Tibial nerve (tissue), 4 donors: Measurements from ENCODE around the gene RMP24.

Source experiments
- DNase-seq, 2 donors: peaks; one replicate each; pipeline ENCODE4 v3.0.0-alpha.2; 2019; ENCODE audit warnings: low spot score in 2 of 2
- H3K27ac ChIP-seq, 4 donors: fragments of 200-600 bp; sonication (generic) in 3 of 4; one replicate each; pipeline ENCODE4 v1.5.1; 2017 to 2019; ENCODE audit warnings: mild to moderate bottlenecking in 1 of 4
- H3K27me3 ChIP-seq, 2 donors: fragments of 200-600 bp; sonication (generic) in 1 of 2; one replicate each; pipeline versions ENCODE4 v1.5.1 to v1.6.0; 2017 to 2019
- H3K36me3 ChIP-seq, 3 donors: fragments of 200-600 bp; sonication (generic); one replicate each; pipeline ENCODE4 v1.5.1; 2018 to 2019
- H3K4me1 ChIP-seq, 4 donors: fragments of 200-600 bp; sonication (generic) in 3 of 4; one replicate each; pipeline ENCODE4 v1.5.1; 2017 to 2019
- H3K4me3 ChIP-seq, 4 donors: fragments of 200-600 bp; sonication (generic) in 3 of 4; one replicate each; pipeline ENCODE4 v1.5.1; 2017 to 2019; ENCODE audit warnings: mild to moderate bottlenecking in 1 of 4, moderate library complexity in 1 of 4
- H3K9me3 ChIP-seq, 4 donors: fragments of 200-600 bp; sonication (generic) in 3 of 4; one replicate each; pipeline ENCODE4 v1.5.1; 2017 to 2019
- CTCF ChIP-seq, 5 experiments: fragments of 200-600 bp in 3 of 5; fragments of 450-650 bp in 2 of 5; sonication (generic) in 3 of 5; IDR thresholded peaks; one replicate each; pipeline ENCODE4 v1.5.1; 2016 to 2019; ENCODE audit warnings: antibody characterized with exemption in 5 of 5, mild to moderate bottlenecking in 3 of 5, moderate library complexity in 2 of 5
- EP300 ChIP-seq, 2 donors: sonication (generic); formaldehyde crosslinking; IDR thresholded peaks; one replicate each; pipeline ENCODE4 v1.6.1; 2017; ENCODE audit warnings: antibody characterized with exemption in 2 of 2, mild to moderate bottlenecking in 1 of 2
- POLR2A ChIP-seq, 2 donors: fragments of 450-650 bp; IDR thresholded peaks; one replicate each; pipeline ENCODE4 v1.6.1; 2017; ENCODE audit warnings: antibody characterized with exemption in 2 of 2, mild to moderate bottlenecking in 2 of 2, moderate library complexity in 2 of 2
- WGBS, 2 donors: methylation state at CpG; one replicate each; pipeline ENCODE4 v1.1.5; 2018; 5-methylcytosine and 5-hydroxymethylcytosine counted together

The RMP24 gene

GRCh38 chr18:35971661-35972196, 750 bp upstream of the RMP24 start:
- WGBS, 2 donors: 31 to 32% methylated on average over 15 of the region's 15 CpGs
- Histone ChIP-seq H3K9me3 (no peaks in the 10 kb centered on the region), H3K4me3 (peak overlapping the region; percentile 70 to 89 (median 79)), H3K27ac (peak overlapping the region; percentile 60 to 93 (median 90)), H3K4me1 (peaks cover 4 to 31% (median 11%) of the 10 kb centered on the region in 4 donors), H3K36me3 (peaks cover 0 to 14% (median 0%) of the 10 kb centered on the region in 3 donors), H3K27me3 (no peaks in the 10 kb centered on the region)
- DNase-seq: no peak
- TF ChIP-seq EP300 (IDR thresholded peaks at IDR 0.05) (no peak), CTCF (IDR thresholded peaks at IDR 0.05) (no peak), POLR2A (IDR thresholded peaks at IDR 0.05) (no peak)

DNA sequence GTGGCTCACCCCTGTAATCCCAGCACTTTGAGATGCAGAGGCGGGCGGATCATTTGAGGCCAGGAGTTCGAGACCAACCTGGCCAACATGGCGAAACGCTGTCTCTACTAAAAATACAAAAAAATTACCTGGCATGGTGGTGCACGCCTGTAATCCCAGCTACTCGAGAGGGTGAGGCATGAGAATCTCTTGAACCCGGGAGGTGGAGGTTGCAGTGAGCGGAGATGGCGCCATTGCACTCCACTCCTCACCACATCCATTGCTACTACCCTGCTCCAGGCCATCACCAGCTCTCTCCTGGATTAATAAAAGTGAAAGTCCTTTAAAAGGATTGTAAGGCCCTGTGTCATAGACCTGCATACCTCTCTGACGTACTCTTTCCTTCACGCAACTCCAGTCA, 1.2 kb downstream of the RMP24 start:
- H3K27ac ChIP-seq: peak overlapping the region in 2 of 4 donors; percentile 88 to 93
- no peaks in the 10 kb centered on the region for H3K9me3 ChIP-seq
- no peak for DNase-seq
- 85 to 93% methylated on average over 12 of the region's 12 CpGs for WGBS, 2 donors
- peak overlapping the region in 3 of 4 donors; percentile 70 to 89 (median 79) for H3K4me3 ChIP-seq
- peaks cover 4 to 31% (median 11%) of the 10 kb centered on the region in 4 donors for H3K4me1 ChIP-seq
- H3K27me3 ChIP-seq: no peaks in the 10 kb centered on the region
- H3K36me3 ChIP-seq: peaks cover 0 to 34% (median 15%) of the 10 kb centered on the region in 3 donors
- TF ChIP-seq CTCF (IDR thresholded peaks at IDR 0.05): no peak
- TF ChIP-seq EP300 (IDR thresholded peaks at IDR 0.05): no peak
- no peak for TF ChIP-seq POLR2A (IDR thresholded peaks at IDR 0.05)

GRCh38 chr18:35974181-35974580, 1.7 kb downstream of the RMP24 start:
- Histone ChIP-seq H3K4me1 (peaks cover 4 to 31% (median 11%) of the 10 kb centered on the region in 4 donors), H3K27me3 (no peaks in the 10 kb centered on the region), H3K4me3 (peak overlapping the region in 1 of 4 donors; percentile 89), H3K36me3 (peaks cover 0 to 39% (median 17%) of the 10 kb centered on the region in 3 donors), H3K9me3 (no peaks in the 10 kb centered on the region), H3K27ac (peak overlapping the region in 2 of 4 donors; percentile 88 to 93)
- no peak for TF ChIP-seq EP300 (IDR thresholded peaks at IDR 0.05)
- no peak for TF ChIP-seq CTCF (IDR thresholded peaks at IDR 0.05)
- TF ChIP-seq POLR2A (IDR thresholded peaks at IDR 0.05): no peak
- DNase-seq: no peak
- WGBS, 2 donors: 40 to 53% methylated on average over 3 of the region's 3 CpGs

- no peak for TF ChIP-seq CTCF (IDR thresholded peaks at IDR 0.05)
- H3K27me3 ChIP-seq: no peaks in the 10 kb centered on the region
- no peak overlapping the region for H3K4me3 ChIP-seq
- H3K4me1 ChIP-seq: peaks cover 0 to 13% (median 1%) of the 10 kb centered on the region in 4 donors
- no peak for DNase-seq
- H3K36me3 ChIP-seq: peaks cover 2 to 81% (median 25%) of the 10 kb centered on the region in 3 donors
- no peaks in the 10 kb centered on the region for H3K9me3 ChIP-seq
- H3K27ac ChIP-seq: no peak overlapping the region
Measured at GRCh38 chr18:35979112-35979511, 6.6 kb downstream of the RMP24 start.

DNA sequence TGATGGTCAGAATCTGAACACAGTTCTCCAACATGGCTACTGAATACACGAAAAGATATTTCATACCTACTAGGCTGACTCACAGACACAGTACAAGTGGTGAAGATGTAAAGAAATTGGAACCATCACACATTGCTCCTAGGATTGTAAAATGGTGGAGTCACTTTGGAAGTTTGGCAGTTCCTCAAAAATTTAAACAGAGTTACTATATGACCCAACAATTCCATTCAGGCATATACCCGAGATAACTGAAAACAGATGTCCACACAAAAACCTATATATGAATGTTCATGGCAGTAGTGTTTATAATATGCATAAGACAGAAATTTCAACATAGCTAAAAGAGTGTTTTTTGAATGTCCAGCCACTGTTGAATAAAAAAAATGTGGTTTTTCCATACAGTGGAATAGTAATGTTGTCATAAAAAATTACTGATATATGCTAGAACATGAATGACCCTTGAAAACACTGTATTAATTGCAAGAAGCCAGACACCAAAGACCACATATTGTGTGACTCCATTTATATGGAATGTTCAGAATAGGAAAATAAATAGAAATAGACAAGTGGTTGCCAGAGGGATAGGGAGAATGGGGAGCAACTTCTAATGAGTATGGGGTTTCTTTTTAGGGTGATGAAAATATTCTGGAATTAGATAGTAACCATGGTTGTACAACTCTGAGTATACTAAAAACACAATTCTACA, 10.1 kb downstream of the RMP24 start:
- 60 to 68% methylated on average over 2 of the region's 2 CpGs for WGBS, 2 donors
- H3K27ac ChIP-seq: no peak overlapping the region
- H3K27me3 ChIP-seq: no peaks in the 10 kb centered on the region
- no peaks in the 10 kb centered on the region for H3K9me3 ChIP-seq
- TF ChIP-seq CTCF (IDR thresholded peaks at IDR 0.05): no peak
- no peak for TF ChIP-seq POLR2A (IDR thresholded peaks at IDR 0.05)
- no peak for TF ChIP-seq EP300 (IDR thresholded peaks at IDR 0.05)
- DNase-seq: no peak
- peaks cover 2 to 80% (median 20%) of the 10 kb centered on the region in 3 donors for H3K36me3 ChIP-seq
- H3K4me3 ChIP-seq: no peak overlapping the region
- no peaks in the 10 kb centered on the region for H3K4me1 ChIP-seq
